Measurements from ENCODE around the gene DCAKD.
"Not testable (repeated sequence)": the region's sequence is repeated elsewhere in the genome, so short reads cannot be mapped to it uniquely, and the experiment has no call there.

The DCAKD gene

DNA sequence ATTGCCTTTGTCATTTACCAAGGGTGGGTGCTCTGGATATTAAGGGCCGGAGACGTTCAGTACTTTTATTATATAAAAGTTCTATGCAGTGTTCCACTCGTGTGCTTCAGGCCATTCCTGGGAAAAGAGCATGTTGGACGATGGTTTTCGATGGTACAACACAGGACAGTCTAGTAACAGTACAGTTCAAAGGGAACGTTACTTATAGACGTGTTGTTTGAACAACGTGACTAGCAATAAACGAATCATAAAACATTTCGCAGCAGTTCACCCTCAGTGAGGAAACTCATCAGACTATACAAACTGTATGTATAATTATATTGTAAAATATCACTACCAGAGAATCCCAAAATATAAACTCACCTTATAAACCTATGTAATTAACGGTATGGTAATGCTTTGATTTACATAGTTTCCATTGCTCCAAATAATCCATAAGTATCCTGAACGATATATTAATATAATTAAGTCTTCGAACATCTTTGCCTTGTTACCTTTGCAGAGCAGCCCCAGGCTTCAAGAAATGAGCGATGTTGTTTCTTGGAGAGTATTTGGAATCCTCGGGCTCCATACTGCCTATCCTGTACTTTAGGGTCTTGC lies 10.3 kb upstream of the DCAKD start:
- no peak for DNase-seq

DNA sequence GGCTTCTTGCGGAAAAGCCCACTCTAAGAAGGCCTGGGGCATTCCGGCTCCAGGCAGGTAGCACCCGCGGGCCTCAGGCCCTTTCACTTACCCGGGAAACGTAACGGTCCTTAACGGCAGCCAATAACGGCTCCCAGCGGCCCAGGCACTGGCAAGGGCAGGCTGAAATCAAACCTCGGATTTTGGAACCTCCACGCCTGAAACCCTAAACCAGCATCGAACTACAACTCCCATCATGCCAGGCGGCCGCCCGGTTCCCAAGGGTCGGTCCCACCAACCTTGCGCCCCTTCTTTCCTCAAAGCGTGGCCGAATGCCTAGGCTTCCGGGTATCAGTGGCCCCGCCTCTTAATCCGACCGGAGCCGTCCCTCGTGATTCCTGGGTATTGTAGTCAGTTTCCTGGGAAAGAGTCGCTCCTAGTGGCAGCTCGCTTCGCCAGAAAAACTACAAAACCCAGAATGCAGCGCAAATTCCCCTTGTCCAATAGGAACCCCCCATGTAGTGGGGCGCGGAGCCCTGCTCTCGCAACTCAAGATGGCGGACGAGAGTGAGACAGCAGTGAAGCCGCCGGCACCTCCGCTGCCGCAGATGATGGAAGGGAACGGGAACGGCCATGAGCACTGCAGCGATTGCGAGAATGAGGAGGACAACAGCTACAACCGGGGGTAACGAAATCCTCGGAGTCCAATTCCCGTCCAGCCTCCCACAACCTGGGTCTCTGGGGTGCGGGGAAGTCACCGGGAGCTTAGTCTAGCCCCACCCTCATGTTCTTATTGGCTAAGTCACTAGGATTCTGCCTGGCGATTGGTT lies 9.6 kb upstream of the DCAKD start, which contains the start of gene NMT1:
Gene NMT1, plus strand, starts transcription at position 521 of the 809 bp plus-strand sequence. Its CDS starts 13 bp downstream, at position 534.
- DNase-seq: peak; percentile 71

DNA sequence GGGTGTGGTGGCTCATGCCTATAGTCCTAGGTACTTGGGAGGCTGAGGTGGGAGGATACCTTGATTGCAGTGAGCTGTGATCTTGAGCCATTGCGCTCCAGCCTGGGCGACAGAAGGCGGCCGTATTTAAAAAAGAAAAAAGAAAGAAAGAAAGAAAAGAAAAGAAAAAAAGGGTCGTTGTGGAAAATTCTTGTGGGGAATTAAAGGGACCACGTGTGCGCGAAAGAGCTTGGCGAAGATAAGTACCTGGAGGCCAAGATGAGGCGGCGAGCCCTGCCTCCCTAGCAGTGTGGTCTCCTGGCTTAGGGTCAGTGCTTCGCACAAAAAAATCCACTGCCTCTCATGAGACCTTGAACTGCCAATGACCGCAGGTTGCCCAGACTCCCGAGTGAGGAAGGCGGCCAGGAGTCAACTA lies 9.0 kb upstream of the DCAKD start:
- DNase-seq: no peak

DNA sequence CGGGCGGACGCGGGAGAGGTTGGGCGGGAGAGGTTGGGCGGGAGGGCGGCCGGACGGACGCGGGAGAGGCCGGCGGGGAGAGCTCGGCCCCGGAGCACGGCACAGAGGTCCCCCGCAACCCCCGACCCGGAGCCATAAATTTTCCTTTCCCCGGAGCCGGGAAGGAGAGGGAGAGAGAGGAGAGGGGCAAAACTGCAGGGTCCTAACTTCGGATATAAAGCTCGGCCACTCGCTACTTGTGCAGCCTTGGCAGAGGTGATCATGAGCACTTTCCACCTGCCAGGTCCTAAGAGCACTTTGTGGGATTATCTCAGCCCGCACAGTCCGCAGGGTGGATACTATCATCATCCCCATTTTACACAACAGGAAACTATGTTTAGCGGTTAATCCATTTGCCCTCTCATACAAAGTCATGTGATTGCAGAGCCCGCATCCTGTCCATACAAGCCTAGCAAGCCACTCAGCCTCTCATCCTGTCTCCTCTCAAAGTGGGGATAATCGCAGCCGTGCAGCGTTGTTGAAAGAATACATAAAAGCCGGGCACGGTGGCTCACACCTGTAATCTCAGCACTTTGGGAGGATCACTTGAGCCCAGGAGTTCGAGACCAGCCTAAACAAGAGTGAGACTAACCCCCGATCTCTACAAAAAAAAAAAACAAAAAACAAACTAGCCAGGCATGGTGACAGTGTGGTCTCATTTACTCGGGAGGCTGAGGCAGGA lies 780 bp upstream of the DCAKD start:
- DNase-seq: no peak

DNA sequence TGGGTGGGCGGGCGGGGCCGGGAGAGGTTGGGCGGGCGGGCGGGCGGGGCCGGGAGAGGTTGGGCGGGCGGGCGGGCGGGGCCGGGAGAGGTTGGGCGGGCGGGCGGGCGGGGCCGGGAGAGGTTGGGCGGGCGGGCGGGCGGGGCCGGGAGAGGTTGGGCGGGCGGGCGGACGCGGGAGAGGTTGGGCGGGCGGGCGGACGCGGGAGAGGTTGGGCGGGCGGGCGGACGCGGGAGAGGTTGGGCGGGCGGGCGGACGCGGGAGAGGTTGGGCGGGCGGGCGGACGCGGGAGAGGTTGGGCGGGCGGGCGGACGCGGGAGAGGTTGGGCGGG lies 254 bp upstream of the DCAKD start:
- DNase-seq: not testable (repeated sequence)

DNA sequence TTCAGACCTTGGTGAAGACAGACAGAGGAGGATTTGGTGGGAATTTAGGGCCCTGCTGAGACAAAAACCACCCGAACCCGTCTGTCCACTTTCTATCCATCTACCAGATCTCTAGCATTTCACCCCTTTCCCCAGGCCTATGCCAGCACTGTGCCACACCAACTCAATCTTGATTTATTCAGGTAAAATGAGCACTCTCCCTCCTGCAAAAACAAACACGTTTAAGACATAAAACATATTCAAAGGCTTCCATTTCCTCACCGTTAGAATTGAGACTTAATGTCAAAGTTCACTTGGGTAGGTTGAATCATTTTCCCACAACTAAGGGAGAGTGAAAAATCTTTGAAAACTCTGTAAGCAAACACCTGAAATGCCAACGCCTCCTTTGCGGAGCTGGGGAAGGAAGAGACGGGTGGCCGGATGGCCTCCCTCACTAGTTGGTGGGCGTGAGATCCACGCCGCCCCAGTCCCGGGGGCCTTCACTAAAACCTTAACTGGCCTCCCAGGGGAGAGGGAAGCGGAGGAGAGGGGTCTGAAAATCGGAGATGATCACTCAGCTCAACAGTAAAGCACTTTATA lies 862 bp downstream of the DCAKD start:
- no peak for DNase-seq

DNA sequence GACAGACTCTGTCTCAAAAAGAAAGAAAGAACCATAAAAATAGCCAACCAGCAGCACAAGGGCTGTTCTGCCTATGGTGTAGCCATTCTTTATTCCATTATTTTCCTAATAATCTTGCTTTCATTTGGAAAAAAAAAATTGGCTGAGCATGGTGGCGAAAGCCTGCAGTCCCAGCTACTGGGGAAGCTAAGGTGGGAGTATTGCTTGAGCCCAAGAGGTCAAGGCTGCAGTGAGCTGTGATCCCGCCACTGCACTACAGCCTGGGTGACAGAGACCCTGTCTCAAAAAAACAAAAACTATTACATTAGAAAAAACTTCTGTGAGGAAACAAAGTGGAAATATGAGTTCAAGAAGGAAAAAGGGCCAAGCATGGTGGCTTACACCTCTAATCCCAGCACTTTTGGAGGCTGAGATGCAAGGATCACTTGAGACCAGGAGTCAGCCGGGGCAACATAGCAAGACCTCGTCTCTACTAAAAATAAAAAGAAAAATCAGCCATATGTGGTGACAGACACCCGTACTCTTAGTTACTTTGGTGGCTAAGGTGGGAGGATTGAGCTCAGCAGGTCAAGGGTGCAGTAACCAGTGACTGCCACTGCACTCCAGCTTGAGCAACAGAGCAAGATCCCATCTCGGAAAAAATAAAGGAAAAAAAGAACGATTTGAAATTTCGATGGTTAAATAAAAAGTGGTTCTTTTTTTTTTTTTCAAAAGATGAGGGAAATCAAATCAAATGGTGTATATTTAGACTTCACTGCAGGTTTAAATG lies 2.5 kb downstream of the DCAKD start:
- no peak for DNase-seq

DNA sequence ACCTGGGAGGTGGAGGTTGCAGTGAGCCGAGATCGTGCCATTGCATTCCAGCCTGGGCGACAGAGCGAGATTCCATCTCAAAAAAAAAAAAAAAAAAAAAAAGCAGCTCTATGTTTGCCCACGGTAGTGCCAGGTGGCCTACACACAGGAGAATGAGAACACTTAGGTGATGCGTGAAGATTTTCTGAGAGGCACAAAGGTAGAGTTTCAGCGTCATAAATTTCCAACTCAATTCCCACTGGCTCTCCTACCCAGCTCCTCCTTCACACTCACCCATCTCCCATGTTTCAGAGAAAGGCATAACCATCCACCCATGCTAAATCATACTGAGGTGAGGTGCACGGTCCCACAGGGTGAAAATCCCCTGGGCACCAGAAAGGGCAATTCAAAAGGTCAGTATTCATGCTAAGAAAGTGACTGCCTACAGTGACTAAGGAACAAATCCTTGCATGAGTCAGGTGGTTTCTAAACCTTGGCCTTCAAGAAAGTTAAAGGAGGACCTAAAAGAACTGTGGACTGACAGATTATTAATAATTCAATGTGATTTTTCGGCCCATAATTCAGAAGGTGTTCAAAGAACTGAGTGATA lies 4.8 kb downstream of the DCAKD start:
- no peak for DNase-seq

DNA sequence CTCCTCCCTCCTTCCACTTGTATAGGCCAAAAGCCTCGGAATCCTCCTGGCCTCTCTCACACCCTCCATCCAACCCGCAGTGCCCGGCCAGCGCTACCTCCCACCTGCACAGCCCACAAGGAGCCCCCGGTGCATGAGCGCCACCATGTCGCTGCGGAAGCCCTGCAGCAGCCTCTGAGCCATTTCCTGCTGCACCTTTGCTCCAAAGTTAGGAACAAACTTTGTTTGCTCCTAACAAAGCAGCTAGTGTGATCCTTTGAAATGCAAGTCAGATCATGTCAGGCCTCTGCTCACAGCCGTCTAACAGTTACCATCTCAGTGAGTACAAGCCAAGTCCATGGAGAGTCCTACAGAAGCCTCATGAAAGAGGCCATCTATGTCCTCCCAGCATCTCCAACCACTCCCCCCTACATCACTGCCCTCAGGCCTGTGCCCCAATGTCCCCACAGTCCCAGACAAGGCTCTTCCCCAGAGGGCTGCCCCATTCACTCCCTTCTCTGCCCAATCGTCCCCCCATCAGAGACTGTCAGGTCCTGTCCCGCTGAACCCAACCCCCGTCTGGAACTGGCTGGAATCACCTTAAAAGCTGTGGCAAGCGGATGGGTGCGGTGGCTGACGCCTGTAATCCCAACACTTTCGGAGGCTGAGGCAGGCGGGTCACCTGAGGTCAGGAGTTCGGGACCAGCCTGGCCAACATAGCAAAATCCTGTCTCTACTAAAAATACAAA lies 7.5 kb downstream of the DCAKD start:
- no peak for DNase-seq

DNA sequence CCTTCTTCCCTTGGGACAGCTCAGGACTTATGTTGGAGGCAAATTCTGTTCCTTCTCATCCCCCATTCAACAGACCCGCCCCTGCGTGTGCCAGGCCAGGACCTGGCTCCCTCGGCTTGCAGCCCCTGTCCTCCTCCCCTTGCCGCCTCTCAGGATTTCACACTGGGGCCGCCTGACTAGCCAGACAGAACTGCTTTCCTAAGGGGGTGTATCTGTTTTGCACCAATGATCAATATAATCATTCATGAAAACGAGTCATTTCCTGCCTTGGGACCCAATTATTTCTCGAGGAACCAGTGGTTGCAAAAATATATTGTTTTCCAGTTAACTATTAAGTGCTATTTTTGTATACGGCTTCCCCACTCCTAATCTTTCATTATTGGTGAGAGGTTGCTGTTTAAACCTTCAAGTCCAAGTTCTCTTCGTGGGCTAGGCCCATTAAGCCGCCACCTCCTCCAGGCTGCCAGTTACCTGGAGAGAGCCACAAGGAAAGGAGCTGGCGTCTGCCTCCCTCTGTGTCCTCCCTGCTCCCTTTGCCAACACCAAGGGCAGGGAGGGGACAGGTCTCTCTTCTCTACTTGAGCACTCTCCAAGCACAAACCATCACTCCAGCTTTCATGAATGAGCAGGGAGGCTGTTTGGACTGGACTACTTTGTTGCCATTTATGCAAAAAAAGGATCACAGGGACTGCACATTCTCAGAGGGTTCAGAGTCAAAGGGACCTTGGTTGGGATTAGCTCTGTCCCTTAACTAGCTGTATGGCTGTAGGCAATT lies 8.9 kb downstream of the DCAKD start:
- no peak for DNase-seq

DNA sequence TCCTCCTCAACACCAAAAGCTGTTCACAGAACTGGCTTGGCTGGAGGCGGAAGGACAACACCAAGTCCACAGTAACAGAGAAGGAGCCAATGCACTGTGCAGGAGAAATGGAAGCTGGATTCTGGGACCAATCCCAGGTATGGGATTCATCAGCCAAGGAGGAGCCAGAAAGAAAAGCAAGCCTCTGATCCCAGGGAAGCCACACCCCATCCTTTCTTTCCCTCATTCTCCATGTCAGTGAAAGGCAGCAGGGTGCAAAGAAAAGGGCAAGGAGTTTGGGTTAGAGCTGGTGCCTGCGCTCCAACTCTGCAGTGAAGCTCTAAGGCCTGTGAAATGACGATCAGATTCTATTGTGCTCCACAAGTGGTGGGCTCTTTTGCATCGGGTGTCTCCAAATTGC lies 11.0 kb downstream of the DCAKD start:
- no peak for DNase-seq

DNA sequence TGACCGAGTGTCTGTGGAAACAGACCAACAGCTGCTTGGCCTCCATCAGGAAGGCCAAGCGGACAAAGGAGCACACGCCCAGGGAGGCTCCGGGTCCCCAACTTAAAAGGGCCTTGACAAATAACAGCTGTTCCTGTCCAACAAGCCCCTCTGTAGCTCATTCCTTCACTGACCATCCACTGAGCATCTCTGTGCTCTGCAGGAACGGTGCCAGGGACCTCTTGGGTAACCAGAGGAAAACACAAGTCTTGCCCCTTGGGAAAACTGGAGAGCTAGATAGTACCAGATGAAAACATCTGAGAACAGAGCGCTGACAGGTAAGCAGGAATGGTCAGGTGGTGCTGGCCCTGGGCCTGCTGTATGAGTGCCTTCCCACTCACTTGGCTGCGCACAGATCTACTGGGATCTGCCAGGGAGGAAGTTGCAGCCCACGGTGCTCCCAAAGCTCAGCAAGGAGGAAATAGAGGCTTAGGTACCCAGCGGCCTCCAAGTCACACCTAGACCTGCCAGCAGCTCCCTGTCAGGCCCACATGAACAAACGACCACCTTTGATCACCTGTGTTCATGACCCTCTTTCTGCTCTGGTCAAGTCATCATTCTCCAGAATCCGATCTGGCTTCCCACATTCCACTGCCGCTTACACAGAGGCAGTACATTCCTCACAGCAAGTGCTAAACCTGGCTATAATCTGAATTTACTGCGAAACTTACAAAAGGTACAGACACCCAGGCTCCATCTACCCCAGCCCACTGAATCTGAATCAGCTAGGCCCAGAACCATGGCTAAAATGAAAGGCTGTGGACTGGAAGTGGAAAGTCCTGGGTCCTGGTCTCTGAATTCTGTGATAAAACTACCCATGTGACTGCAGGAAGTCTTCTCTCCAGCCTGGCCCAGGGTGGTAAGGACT lies 12.5 kb downstream of the DCAKD start:
- no peak for DNase-seq

DNA sequence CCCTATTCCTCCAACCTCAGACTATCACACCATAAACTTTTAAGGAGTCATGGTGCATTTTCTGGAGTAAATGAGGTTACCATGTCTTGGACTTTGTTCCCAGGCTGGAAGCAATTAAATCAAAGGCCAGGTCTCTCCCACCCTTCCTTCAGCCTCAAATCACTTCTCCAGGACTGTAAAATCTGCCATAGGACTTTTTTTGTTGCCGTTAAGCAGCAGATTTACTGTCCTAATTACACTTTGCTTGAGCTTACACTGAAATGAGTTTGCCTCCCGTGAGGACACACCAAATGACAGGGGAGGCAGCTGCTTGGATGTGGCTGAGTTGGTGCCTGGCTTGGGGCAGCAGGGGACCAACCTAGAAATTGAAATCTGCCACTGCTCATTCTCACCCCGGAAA lies 14.7 kb downstream of the DCAKD start:
- no peak for DNase-seq

DNA sequence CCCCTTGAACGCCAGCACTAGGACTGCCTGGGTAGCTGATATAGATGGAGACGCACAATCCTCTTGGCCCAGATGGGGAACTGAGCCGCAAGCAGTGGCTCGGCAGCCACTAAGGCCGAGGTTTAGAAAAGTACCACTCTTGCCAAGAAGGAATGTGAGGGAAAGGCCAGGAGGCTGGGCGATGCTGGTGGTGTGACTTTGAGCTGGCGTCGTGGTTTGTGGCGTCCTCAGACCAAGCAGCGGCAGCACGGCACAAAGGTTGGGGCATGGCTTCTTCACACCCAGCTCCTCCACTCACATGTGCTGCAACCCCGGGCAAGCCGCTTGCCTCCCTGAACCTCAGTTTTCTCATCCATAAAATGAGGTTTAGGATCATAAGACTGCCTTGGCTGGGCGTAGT lies 15.6 kb downstream of the DCAKD start:
- no peak for DNase-seq

DNA sequence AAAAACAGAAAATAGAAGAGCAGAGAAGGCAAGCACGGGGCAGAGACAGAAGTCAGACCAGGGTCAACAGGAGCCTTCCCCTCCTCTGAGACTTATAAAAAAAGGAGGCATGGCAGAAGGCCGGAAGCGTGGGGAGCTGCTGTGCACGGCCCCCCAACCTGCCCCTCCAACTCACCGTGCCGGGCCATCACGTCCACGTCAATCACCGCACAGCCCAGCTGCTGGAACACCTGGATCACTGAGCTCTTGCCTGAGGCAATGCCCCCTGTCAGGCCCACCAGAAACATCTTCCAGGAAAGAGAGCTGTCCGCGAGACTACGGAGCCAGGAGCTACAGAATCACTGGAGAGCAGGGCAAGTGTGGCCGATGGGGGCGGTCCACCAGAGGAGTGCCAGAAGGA lies 16.8 kb downstream of the DCAKD start:
- no peak for DNase-seq

DNA sequence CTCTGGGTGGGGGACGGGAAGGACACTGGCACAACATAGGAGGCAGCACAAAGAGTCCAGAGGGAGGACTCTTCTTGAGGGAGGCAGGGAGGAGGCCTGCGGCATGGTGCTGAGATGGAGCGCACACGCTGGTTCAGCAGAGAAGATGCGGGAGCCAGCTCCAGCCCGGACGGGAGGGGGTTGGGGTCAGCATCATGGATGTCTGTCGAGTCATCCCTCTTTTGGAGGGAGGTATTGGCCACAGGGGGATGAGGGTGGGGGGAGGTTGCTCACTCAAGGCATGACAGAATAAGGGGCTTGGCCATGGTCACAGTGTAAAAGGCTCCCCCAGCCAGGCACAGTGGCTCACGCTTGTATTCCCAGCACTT lies 19.3 kb downstream of the DCAKD start:
- DNase-seq: no peak

DNA sequence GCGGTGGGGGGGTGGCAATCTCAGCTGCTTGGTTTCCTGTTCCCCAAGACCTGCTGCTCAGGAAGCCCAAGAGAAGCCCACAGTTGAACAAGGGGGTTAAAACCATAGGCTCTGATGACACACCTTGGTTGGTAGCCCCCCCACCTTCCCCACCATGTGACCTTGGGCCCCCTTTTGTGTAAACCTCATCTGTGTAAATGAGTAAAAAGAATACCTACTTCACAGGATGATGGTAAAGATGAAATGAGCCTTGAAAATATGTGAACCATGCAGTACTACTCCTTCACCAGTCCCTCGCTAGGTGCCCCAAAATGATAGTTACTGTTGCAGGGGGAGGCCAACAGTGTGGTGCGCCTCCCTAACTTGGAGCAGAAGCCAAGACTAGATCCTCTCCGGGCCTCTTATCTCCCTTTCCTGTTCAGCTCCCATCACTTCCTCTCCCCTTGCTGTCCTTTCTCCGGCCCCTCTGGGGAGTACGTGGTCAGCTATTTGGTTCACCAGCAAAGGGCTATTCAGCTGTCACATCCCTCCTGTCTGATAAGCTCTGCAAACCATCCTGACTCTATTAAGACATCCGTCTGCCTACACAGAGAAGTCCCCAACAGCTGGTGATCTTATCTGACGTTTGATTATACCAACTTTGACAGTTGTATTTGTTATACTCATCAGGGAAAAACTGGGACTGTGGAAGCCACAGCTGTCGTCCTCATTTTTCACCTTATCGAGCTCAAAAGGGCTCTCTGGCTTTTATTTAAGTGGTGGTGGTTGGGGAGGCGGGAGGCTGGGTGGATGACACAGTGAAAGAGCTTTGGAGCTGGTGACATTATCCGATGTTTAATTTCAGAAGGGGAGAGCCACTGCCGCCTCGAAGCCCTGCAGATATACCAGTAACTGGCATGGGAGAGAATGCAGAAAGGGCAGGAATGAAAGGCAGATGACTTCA lies 19.9 kb downstream of the DCAKD start:
- no peak for DNase-seq

DNA sequence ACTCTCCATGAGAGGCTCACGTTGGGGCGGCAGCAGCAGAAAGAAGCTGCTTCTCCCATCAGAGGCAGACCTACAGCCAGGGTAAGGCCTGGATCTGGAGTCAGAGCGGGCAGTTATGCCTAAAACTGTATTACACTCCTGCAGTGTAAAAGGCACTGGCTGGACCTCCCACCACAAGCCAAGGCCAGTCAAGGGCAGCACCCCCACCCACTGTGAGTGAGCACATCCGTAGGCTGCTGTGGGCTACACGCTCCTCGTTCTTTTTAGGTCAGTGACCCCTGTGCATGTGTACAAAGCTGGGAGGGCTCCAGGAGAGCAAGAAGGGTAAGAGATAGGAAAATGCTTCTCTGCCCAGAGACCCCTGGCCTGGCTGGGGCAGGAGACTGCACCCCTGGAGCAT lies 20.7 kb downstream of the DCAKD start:
- no peak for DNase-seq

Measured in 8988T (cell line).